HS-5 (cell line): Measurements from ENCODE around the gene CRY2.

ENCODE experiments used
- DNase-seq: peaks from one replicate; pipeline ENCODE4 v3.0.0-alpha.2; 2012; ENCODE audit warnings: low read depth

Gene CRY2

DNA sequence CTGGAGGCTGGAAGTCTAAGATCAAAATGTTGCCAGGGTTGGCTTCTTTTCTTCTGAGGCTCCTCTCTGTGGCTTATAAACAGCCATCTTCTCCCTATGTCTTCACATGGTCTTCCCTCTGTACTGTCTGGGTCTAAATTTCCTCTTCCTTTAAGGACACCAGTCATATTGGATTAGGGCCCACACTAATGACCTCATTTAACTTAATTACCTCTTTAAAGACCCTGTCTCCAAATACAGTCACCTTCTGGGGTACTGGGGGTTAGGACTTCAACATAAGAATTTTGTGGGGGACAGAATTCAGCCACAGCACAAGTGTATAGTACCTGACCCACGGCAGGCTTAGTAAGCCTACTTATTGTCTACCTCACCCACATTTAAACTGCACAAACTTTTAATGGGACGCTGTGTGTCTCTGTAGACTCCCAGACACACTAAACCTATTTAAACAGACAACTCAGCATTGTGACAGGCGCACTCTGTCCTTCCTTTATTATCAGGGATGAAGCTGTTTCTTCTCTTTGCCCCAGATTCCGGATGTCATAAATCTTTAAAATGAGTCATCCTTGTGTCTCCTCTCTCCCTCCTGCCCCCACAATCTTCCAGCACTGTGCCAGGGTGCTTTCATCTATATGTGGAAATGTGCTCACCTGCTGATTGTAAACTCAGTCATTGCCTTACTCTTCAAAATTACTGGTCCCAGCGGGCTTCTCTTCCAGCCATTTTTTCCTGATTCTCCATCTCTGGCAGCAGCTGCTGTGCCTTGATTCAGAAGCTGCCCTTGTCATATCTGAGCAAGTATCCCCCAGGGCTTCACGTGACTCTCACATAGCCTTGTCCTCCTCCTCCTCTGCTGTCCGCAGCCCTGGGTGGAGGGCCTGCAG, 32.8 kb downstream of the CRY2 start:
- no peak for DNase-seq

DNA sequence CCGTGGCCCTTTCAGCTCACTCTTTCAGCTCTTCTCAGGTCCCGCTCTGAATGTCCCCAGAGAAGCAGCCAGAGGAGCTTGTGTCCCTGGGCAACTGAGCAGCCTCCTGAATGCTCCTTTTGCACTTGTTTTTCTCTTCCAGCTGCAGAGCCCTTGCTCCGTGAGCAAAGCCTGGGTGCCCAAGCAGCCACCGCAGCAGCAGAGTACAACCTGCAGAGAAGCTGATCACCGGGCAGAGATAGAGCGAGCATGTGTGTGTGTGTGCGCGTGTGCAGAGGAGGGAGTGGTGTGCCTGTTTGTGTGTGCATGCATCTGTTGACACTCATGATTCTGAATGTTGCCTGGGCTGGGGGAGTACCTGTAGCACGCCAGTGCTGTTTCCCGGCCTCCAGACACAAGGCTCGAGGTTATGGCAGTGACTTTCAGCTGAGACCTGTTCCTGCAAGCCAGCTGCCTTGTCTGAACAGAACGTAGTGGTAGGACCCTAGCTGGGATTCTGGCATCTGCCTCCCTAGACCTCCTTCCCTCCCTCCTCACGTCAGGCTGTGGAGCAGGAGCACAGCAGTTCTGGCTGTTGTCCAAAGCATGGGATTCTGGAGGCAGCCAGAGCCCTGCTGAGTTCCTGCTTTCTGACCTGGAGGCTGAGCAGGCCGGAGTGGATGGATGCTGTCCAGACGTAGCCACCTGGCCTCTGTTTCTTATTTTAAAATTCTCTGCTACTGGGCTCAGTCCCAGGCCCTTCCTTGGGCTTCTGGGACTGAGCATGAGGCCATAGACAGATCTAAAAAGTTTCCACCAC, 33.7 kb downstream of the CRY2 start:
- DNase-seq, result no peak

DNA sequence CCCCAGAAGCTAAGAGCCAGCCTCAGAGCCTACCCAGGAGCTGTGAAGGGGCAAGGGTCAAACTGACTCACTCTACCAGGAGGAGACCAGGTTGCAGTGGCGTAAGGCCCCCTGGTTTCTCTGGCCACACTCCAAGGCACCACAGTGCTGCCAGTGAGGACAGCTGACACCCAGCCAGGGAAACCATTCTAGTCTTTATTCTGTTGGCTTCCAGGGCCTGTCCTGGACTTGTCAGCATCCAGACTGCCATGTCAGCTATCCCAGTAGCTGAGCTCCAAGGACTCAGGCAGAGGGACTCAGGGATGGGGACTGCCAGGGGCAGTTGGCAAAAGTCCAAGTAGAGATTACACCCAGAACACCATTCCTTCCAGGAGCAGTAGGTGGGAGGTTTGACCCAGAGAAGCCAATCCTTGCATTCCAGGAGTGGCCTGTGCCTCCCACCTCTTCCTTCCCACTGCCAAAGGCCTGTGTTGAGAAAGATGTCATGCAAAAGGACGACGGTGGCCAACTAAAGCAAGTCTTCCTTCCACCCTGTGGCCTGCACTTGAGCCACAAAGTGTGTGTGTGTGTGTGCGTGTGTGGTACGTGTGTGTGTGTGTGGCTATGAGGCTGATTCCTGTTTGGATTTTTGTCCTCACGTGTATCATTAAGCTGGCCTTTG, 34.6 kb downstream of the CRY2 start:
- DNase-seq, result no peak

DNA sequence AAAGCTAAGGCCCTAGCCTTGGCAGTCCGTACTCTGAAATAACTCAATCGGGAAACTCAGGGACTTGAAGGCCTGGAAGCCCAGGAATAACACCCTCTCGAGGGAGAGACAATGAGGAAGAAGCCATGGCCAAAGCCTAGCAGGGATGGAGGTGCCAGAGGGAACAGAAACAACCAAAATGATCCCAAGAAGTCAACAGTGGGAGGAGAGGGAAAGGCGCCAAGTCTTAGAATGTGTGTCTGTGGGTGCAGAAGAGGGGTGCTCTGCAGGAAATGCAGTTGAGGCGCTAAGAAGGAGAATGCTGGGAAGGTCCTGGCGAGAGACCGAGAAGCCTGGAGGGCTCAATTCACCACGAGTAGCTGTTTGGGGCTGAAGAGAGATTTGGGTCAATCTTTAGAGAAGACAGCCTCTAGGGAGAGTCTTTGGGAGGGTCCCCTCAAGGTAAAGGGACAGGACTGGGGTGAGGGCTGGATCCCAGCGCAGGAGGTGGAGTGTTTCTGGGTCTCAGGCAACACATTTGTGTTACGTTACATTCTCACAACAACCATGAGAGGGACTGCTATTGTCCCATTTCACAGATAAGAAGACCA, 37.4 kb downstream of the CRY2 start:
- no peak for DNase-seq

DNA sequence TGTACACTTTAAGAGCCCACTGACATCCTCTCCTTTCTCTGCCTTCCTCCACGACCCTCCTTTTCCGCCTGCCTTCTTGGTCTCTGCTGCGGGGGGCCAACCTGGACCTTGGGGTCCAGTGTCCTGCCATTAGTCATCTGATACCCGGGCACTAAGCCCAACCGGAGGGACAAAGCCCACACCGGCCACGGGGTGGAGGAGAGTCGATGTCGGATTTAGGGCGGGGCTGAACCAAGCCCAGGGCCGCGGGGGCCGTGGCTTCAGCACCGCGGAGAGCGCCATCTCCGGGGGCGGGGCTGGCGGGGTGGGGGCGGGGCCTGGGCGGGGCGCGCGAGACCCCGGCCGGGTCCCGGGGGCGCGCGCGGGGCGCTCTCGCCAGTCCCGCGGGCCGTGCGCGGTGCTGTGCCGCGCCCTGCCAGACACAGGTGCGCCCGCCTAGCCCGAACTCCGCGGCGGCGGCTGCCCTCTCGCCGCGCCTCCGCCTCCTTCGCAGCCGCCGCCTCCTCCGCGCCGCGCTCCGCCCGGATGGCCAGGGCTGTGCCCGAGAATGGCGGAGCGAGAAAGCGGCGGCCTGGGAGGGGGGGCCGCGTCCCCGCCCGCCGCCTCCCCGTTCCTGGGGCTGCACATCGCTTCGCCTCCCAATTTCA, 38.1 kb downstream of the CRY2 start, which contains the start of gene MAPK8IP1:
MAPK8IP1 (plus strand) TSS at position 378 of the 647 bp plus-strand sequence; CDS start at position 548, 170 bp downstream.
- no peak for DNase-seq

DNA sequence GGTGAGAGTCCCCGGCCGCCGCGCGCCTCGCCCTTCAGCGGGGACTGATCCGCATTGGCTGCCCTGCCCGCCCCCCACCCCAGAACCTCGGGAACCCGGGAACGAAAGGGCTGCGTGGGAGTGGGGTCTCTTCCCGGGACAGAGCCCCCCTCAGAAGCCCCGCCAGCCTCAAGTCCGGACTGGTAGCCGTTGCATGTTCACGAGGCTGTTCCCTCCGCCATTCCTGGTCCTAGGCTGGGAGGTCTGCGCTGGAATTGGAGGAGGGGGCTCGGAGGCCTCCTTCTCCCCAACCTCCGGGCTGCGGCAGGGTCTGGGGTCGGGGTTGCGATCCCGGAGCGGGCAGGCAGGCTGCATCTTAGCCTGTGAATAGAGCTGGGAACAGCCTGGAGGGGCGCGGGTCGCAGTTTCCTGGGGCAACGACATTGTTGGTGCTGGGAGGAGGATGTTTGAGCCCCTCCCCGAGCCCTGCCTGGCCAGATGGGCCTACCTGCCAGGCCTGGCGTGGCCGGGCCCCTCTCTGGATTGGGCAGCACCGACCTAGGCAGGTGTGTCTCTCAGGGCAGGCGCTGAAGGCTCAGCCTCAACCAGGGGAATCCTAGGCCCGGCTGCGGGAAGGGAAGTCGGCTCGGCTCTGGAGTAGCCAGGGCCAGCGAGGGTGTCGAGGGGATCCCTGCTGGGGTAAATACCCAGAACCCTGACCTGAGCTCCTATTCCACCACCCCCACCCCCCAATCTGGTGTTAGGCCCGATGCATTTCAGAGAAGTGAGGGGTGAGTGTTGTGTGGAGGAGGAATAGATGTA, 38.8 kb downstream of the CRY2 start:
- DNase-seq, result no peak

DNA sequence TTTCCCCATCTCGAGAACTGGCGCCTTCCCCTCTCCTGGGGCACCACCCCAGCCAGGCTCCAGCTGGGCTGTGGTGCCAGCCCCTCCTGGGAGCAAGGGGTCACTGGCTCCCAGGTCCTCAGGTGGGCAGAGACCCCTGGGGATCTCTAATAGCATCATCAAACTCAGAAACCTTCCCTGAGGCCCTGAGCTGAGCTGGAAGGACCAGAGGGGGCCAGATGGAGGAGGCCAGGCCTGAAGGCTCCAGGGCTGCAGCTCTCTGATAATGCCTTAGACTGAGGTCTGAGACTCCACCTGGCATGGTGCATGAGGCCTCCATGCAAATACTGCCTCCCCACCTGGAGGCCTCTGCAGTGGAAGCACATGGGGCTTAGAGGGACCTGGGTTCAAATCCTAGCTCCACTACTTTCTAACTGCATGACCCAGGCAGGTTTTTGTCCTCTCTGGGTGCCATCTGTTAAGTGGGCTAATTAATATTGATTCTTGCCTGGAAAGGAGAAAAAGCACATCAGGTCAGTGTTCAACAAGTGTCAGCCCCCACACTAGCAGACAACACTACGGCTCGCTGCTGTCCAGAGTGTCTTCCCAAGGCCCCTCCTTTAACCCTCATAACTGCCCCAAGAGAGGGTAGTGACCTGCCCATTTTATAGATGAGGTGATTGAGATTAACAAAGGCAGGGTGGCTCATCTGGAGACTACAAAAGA, 39.7 kb downstream of the CRY2 start:
- no peak for DNase-seq

DNA sequence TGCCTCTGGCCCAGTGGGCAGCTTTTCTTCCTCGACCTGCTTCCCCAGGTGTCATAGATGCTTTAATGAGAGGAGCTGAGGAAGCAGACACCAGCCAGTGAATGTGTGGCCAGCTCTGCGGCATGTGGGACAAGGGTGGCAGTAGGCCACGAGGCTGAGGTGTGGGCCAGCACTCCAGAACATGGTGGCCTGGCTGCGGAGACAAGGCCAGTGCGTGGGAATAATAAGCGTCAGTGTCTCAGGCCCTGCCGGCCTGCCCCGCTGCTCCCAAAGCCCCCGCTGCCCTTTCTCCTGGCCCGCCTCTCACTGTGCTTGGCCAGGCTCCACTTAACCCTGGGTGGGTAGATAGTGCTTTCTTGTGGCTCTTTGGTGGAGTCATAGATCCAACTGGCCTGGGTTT, 40.3 kb downstream of the CRY2 start:
- DNase-seq, result no peak

DNA sequence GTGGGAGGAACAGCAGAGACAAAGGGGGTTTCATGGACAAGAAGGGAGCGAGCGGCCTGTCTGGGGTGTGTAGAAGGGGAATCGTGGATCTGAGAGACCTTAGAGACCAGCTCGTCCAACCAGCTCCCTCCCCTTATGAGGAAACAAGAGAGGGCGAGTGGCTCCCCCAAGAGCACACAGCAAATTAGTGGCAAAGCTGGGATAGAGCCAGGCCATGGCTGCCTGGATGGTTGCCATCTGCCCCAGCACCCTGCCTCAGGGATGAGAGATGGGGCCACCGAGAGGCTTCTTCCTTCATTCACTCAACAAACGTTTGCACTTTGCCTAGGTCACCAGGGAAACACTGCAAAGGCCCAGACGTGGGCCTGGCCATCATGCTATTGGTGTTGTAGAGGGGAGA, 42.3 kb downstream of the CRY2 start:
- DNase-seq, result no peak

DNA sequence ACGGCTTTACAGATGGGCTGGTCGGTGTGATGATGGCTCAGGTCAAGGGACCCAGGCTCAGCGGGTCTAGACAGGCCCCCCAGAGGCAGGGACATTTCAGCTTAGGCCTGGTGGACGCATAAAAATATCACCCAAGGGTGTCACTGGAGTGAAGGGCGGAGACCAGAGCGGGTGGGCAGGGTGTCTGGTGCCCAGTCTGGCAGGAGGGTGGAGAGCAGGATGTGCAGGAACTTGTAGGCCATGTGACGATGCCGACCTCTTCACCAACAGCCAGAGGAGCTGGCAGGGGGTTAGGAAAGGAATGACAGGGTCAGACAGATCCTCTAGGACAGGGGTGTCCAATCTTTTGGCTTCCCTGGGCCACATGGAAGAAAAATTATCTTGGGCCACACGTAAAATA, 42.7 kb downstream of the CRY2 start:
- no peak for DNase-seq

DNA sequence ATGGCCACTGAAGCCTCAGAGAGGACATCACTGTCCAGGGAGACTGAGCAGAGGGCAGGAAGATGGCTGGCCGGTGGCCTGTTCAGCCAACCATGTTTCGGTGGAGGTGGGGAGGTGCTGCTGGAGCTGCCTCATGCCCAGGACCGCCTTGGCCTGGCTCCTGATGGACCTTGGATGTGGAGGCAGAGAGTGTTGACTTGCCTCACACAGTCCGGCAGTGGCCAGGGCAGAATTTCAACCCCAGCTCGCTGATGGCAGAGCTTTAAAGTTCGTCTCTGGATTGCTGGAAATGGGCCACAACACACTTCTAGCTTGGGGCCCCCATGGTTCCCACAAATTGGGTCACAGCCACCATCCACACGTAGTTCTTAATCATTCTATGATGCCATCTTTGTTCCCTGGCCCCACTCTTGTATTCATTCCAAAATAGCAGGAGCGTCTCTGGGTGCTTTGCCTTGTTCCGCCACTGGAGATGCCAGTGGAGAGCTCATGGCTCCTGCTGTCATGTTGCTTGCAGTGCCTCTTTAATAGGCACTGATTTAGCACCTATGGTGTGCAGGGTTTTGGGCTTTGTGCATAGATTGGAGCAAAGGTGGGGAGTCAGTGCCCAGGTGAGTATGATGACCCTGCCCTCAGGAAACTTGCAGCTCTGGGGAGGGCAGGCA, 43.7 kb downstream of the CRY2 start:
- no peak for DNase-seq

DNA sequence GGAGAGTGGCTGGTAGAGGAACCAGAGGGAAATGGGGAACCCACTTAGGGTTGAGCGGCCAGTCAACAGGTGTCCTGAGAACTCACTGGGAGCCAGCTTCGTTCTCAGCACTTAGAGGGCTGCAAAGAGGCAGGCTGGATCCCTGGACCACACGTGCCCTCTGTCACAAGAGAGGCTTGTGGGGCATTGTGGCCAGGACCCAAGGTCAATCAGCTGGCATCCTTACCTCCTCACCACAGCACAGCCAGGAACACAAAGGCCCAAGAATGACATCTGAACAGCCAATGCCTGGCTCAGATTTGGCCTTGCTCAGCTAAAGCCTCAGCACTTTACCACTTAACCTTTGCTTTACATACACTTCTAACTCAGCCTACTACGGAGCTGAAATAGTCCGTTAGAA, 45.6 kb downstream of the CRY2 start:
- no peak for DNase-seq

DNA sequence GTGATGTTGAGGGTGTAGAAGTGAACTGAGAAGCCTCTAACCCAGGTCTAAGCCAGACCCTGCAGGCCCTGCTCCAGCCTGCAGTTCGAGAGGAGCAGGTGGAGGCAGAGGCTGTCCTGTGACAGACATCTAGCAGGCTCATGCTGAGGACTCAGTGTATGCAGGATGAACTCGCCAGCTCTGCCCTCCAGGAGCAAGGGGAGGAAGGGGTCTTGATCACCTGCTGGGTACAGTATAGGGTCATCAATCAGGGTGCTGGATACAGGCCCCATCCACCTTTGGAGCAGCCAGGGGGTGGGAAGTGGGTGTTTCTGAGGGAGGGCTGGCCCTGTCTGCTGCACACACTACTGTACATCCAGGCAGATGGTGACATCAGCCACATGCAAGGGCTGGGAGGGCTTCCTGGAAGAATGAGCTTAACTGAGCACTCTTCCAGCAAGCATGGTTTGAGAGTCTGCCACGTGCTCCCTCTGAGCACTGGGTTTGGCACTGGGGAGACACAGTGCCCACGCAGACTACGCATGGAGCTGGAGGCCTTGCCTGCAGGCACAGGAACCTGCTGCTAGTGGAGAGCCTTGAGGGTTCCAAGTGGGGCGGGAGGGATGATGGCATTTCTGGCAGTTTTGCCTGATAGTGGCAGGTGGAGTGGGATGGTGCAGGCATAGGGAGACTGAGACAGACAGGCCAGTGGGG, 47.4 kb downstream of the CRY2 start:
- no peak for DNase-seq

DNA sequence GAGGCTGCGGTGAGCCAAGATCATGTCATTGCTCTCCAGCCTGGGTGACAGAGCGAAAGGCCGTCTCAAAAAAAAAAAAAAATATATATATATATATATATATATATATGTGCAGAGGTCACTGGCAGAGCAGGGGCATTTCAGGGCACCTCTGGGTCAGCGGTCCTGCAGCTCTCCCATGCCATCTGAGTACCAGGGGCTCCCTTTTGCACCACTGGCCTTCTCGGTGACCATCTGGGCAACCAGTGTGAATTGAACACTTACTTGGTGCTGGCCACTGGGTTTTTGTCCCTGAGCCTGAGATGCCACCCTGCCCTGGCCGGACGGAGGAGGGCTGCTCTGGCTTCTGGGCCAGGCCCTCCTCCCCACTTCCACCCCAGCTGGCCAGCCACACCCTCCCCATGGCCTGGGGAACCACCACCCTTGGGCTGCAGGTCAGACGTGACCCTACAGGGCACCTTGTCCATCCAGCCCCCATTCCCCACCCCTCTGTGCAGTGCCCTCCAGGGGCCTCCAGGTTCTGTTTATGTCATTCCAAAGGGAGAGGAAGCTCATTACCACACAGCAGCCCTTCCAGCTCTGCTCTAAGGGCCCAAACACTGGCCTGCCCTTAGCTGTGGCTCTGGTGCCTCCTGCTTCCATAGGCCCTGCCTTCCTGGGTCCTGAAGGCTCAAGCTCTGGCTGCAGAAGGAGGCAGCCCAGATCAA, 48.4 kb downstream of the CRY2 start:
- no peak for DNase-seq

DNA sequence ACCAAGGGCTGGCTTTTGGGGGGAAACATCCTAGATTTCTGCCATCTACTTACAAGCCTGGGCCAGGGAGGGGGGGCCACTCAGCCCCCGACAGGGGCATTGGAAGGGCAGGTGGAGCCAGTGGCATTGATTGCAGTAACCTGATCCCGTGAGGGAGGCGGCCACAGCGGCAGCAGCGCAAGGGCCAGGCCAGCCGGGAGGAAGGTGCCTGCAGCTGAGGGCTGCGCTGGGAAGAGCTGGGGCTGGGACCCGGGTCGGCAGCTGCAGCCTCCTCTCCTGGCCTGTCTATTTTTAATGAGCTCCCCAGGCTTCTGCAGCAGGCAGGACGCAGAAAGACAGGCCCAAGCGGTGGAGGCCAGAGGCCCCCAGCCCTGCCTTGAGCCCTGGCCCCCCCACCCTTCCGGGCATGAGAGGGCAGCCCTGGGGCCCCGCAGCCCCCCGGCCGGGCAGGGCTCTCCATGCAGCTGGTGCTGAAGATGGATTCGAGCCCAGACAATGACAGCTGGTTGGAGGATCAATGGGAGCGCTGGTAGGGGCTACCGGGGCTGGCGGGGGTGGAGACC, 49.2 kb downstream of the CRY2 start:
- DNase-seq, result no peak

DNA sequence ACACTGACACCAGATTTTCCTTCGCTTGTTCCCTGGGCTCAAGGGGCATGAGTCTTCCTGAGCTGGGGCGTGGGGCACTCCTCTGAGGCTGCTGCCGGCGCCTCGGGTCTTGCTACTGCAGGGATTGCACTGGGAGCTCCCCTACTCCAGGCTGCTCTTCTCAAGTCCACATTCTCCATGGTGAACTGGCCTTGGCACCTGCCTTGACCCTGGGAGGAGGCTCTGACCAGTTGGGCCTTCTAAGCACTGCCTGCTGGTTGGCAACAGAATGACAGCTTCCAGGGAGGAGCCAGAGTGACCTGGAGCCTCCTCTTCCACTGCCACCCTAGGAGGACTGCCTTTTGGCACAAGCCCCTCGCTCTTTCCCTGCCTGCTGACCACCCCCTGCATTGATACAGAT, 50.3 kb downstream of the CRY2 start:
- DNase-seq, result no peak

DNA sequence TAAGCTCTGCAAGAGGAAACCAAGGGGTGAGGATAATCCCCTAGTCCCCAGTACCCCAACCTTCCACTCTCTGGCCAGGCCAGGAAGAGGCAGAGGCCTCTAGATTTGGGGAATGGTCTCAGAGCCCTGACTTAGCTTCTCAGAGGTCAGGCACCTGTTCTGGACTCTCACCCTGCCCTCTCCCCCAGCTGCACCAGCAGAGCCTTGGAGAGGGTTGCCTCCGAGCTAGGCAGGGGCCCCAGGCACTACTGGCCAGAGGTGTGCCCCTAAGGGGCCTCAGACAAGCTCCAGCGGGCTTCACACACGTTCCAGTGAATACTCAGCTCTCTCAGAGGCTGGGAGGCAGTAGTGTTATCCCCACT, 51.8 kb downstream of the CRY2 start:
- no peak for DNase-seq
